NCI-H524 treated with DMSO at 0.1 percent for 48 hours (cell line): ENCODE data around the gene KLK11.

Experiments
- DNase-seq: peaks from one replicate; lab custom pipeline; 2025; lab: John Stamatoyannopoulos, UW

The KLK11 gene

GRCh38 chr19:51027873-51028272 is 1.5 kb upstream of the KLK11 start:
- no peak for DNase-seq

GRCh38 chr19:51027126-51027806 is 850 bp upstream of the KLK11 start:
- DNase-seq: no peak

GRCh38 chr19:51025809-51026553 is 435 bp downstream of the KLK11 start:
- no peak for DNase-seq

GRCh38 chr19:51025401-51025800 is 1.0 kb downstream of the KLK11 start:
- DNase-seq: no peak

- no peak for DNase-seq
Measured at GRCh38 chr19:51024924-51025323, 1.5 kb downstream of the KLK11 start.

GRCh38 chr19:51023946-51024345 is 2.5 kb downstream of the KLK11 start:
- DNase-seq: no peak

- no peak for DNase-seq
Measured at GRCh38 chr19:51022526-51022925, 3.9 kb downstream of the KLK11 start.

GRCh38 chr19:51020988-51021651 is 5.3 kb downstream of the KLK11 start:
- no peak for DNase-seq

GRCh38 chr19:51019544-51019925 is 6.9 kb downstream of the KLK11 start, which contains the start of gene KLK10:
KLK10 (minus strand) TSS chr19:51019709; CDS start chr19:51019130, 579 bp downstream.
- no peak for DNase-seq

- DNase-seq: no peak
Measured at GRCh38 chr19:51018745-51019543, 7.5 kb downstream of the KLK11 start.

- no peak for DNase-seq
Measured at GRCh38 chr19:51016798-51017683, 9.4 kb downstream of the KLK11 start.

- DNase-seq: no peak
Measured at GRCh38 chr19:51015691-51016267, 10.6 kb downstream of the KLK11 start.

GRCh38 chr19:51014242-51014641 is 12.2 kb downstream of the KLK11 start:
- no peak for DNase-seq

- no peak for DNase-seq
Measured at GRCh38 chr19:51012661-51013190, 13.7 kb downstream of the KLK11 start.

- DNase-seq: no peak
Measured at GRCh38 chr19:51010066-51010795, 16.2 kb downstream of the KLK11 start.

- no peak for DNase-seq
Measured at GRCh38 chr19:51009061-51009891, 17.1 kb downstream of the KLK11 start.

GRCh38 chr19:51007488-51007887 is 18.9 kb downstream of the KLK11 start:
- DNase-seq: no peak

GRCh38 chr19:51006406-51006805 is 20.0 kb downstream of the KLK11 start:
- DNase-seq: no peak

GRCh38 chr19:51005248-51005647 is 21.2 kb downstream of the KLK11 start:
- no peak for DNase-seq
